Hepatocyte (in vitro differentiated cells): ENCODE data around the gene RIMBP2.

Experiments used
- EZH2 ChIP-seq: fragments of 200-600 bp; sonication (generic); IDR thresholded peaks from 2 replicates; pipeline ENCODE4 v1.6.1; 2016; ENCODE audit warnings: antibody characterized with exemption, mild to moderate bottlenecking, borderline replicate concordance
- EZH2phosphoT487 ChIP-seq: fragments of 200-600 bp; sonication (generic); IDR thresholded peaks from one replicate; pipeline ENCODE4 v1.6.1; 2018; ENCODE audit warnings: antibody characterized with exemption, mild to moderate bottlenecking, low read depth, moderate library complexity; ENCODE audit not compliant: unreplicated experiment, severe bottlenecking
- TF ChIP-seq, protein P1 (sequence below): fragments of 200-600 bp; sonication (generic); IDR thresholded peaks from 2 replicates; pipeline ENCODE4 v1.5.1; 2016; ENCODE audit warnings: antibody characterized with exemption, mild to moderate bottlenecking; ENCODE audit not compliant: poor library complexity

DNA sequence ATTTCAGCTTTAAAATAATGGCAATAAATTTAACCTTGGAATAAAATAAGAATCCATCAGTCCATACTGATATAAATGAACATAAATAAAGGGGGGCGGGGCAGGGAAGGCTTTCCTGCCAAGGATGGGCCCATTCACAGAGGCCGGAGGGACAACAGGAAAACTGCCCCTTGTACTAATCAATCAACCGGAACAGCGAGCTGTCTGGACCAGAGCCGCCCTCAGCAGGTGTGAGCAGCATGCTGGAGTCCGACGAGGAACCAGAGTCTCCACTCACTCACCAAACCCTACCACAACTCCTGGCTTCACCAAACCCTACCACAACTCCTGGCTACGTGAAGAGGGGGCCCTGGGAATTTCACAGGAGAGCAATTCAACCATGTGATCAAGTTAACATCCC is 51.3 kb downstream of the RIMBP2 start:
- TF ChIP-seq, protein P1, sequence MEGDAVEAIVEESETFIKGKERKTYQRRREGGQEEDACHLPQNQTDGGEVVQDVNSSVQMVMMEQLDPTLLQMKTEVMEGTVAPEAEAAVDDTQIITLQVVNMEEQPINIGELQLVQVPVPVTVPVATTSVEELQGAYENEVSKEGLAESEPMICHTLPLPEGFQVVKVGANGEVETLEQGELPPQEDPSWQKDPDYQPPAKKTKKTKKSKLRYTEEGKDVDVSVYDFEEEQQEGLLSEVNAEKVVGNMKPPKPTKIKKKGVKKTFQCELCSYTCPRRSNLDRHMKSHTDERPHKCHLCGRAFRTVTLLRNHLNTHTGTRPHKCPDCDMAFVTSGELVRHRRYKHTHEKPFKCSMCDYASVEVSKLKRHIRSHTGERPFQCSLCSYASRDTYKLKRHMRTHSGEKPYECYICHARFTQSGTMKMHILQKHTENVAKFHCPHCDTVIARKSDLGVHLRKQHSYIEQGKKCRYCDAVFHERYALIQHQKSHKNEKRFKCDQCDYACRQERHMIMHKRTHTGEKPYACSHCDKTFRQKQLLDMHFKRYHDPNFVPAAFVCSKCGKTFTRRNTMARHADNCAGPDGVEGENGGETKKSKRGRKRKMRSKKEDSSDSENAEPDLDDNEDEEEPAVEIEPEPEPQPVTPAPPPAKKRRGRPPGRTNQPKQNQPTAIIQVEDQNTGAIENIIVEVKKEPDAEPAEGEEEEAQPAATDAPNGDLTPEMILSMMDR = no peak
- TF ChIP-seq EZH2 (no peak), EZH2phosphoT487 (no peak)
